Keratinocyte (primary cell): Measurements from ENCODE around the gene NEK6.

Experiments used
- EZH2 ChIP-seq: IDR thresholded peaks from one replicate; pipeline ENCODE4 v1.6.1; 2012; ENCODE audit warnings: inconsistent platforms, mild to moderate bottlenecking, low read length, moderate library complexity
- TF ChIP-seq, protein P1 (sequence below), 3 experiments: IDR thresholded peaks in 1 of 3; conservative IDR thresholded peaks in 1 of 3; optimal IDR thresholded peaks in 1 of 3; 2 replicates in 2 of 3; 3 replicates in 1 of 3; pipeline versions ENCODE3 to v1.5.1; 2011; ENCODE audit warnings: low read length in 3 of 3, mild to moderate bottlenecking in 3 of 3, moderate library complexity in 2 of 3, control low read depth in 1 of 3, inconsistent platforms in 1 of 3; ENCODE audit not compliant: insufficient read depth in 2 of 3; ENCODE audit errors: extremely low read depth in 1 of 3

DNA sequence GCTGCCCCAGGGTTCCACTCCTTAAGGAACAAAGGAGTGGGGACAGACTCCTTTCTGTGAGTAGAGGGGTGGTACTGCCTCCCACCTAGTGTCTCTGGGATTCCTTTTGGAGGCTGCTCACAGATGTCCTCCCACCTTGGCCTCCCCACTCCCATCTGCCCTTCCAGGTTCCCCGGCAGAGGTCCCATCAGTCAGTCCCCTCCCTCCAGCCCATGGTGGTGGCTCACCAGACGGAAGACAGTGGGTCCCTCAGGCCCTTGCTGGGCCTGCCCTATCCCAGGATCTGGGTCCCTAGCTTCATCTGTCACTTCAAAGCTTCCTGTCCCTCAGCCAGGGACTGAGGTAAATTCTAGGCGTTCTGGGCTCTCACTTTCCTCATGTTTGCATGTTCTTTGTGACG lies 35.6 kb upstream of the NEK6 start:
- TF ChIP-seq, protein P1, sequence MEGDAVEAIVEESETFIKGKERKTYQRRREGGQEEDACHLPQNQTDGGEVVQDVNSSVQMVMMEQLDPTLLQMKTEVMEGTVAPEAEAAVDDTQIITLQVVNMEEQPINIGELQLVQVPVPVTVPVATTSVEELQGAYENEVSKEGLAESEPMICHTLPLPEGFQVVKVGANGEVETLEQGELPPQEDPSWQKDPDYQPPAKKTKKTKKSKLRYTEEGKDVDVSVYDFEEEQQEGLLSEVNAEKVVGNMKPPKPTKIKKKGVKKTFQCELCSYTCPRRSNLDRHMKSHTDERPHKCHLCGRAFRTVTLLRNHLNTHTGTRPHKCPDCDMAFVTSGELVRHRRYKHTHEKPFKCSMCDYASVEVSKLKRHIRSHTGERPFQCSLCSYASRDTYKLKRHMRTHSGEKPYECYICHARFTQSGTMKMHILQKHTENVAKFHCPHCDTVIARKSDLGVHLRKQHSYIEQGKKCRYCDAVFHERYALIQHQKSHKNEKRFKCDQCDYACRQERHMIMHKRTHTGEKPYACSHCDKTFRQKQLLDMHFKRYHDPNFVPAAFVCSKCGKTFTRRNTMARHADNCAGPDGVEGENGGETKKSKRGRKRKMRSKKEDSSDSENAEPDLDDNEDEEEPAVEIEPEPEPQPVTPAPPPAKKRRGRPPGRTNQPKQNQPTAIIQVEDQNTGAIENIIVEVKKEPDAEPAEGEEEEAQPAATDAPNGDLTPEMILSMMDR (optimal IDR thresholded peaks at IDR 0.05 in 1 of 3, IDR thresholded peaks at IDR 0.05 in 1 of 3, conservative IDR thresholded peaks at IDR 0.05 in 1 of 3; ENCODE audit: extremely low read depth in 1 of 3, insufficient read depth in 2 of 3, low read length in 3 of 3): no peak
- no peak for TF ChIP-seq EZH2
